IMR-90 (cell line): ENCODE measurements around the gene SLC6A9. TPM values are rescaled to one million over a fixed set of nuclear protein-coding genes. Genes with fewer than 3 reads are reported as not detected.

Experiments
- ATAC-seq: fragments of 200-7000 bp; cut with Tn5 transposase; 2 replicates; pipeline ENCODE4 v1.9.1; 2020; ENCODE audit warnings: low read depth, mild to moderate bottlenecking, moderate library complexity
- BruUV-seq: library from RNA; stranded (reverse); fragments of 400-500 nt; replicated peaks from 2 replicates; lab custom pipeline; 2021; lab: Mats Ljungman, UMichigan
- CTCF ChIA-PET: fragments of 300-600 bp; formaldehyde crosslinking; extraction: SDS; loops from one replicate; lab custom pipeline; 2021; ENCODE audit warnings: antibody characterized with exemption; lab: Yijun Ruan, JAX
- POLR2A ChIA-PET: fragments of 300-600 bp; sonication (Branson Sonifier 250); formaldehyde crosslinking; loops from one replicate; lab custom pipeline; 2022; ENCODE audit warnings: antibody characterized with exemption; ENCODE audit not compliant: unreplicated experiment; lab: Charles Lee
- DNase-seq: peaks from one replicate; pipeline ENCODE4 v3.0.0; 2013
- H2AFZ ChIP-seq: replicated peaks from 2 replicates; pipeline ENCODE3; 2013; ENCODE audit warnings: low read length, mild to moderate bottlenecking; ENCODE audit not compliant: poor library complexity
- H2AK5ac ChIP-seq: 2 replicates; pipeline ENCODE4 v1.6.1; 2013; ENCODE audit warnings: low read depth, low read length, inconsistent platforms
- H2AK9ac ChIP-seq: replicated peaks from 2 replicates; pipeline ENCODE3; 2013; ENCODE audit warnings: mild to moderate bottlenecking, low read depth, low read length, moderate library complexity; ENCODE audit not compliant: poor library complexity
- H2BK120ac ChIP-seq: 2 replicates; pipeline ENCODE4 v1.6.1; 2013; ENCODE audit warnings: low read depth, low read length, inconsistent platforms
- H2BK15ac ChIP-seq: 3 replicates; pipeline ENCODE4 v1.6.1; 2013; ENCODE audit warnings: low read depth, low read length, inconsistent platforms
- H2BK20ac ChIP-seq: 2 replicates; pipeline ENCODE4 v1.6.1; 2013; ENCODE audit warnings: low read depth, mild to moderate bottlenecking, inconsistent platforms, low read length, moderate library complexity
- H2BK5ac ChIP-seq: 2 replicates; pipeline ENCODE4 v1.6.1; 2013; ENCODE audit warnings: mild to moderate bottlenecking, low read depth, low read length, inconsistent platforms; ENCODE audit not compliant: poor library complexity, severe bottlenecking
- H3K14ac ChIP-seq: replicated peaks from 2 replicates; pipeline ENCODE4 v1.6.1; 2013; ENCODE audit warnings: low read depth, low read length, inconsistent platforms
- H3K18ac ChIP-seq: 2 replicates; pipeline ENCODE4 v1.6.1; 2013; ENCODE audit warnings: low read depth, low read length, control low read depth
- H3K23ac ChIP-seq: 2 replicates; pipeline ENCODE4 v1.6.1; 2013; ENCODE audit warnings: low read depth, low read length, inconsistent platforms
- H3K27ac ChIP-seq: 2 replicates; pipeline ENCODE4 v1.5.1; 2013; ENCODE audit warnings: mild to moderate bottlenecking, control low read depth, low read length; ENCODE audit not compliant: insufficient read depth
- H3K27me3 ChIP-seq: 2 replicates; pipeline ENCODE4 v1.6.1; 2013; ENCODE audit warnings: low read length; ENCODE audit not compliant: control insufficient read depth, insufficient read depth
- H3K36me3 ChIP-seq: 2 replicates; pipeline ENCODE4 v1.6.1; 2013; ENCODE audit warnings: low read length, mixed read lengths; ENCODE audit not compliant: control insufficient read depth, insufficient read depth
- H3K4ac ChIP-seq: 2 replicates; pipeline ENCODE4 v1.6.1; 2013; ENCODE audit warnings: low read depth, low read length, inconsistent platforms
- H3K4me1 ChIP-seq: 2 replicates; pipeline ENCODE4 v1.6.1; 2013; ENCODE audit warnings: low read length, mixed read lengths; ENCODE audit not compliant: control insufficient read depth, insufficient read depth
- H3K4me2 ChIP-seq: 2 replicates; pipeline ENCODE4 v1.6.1; 2013; ENCODE audit warnings: low read depth, mild to moderate bottlenecking, control low read depth, low read length, moderate library complexity
- H3K4me3 ChIP-seq: 2 replicates; pipeline ENCODE4 v1.5.1; 2013; ENCODE audit warnings: low read depth, mild to moderate bottlenecking, control low read depth, low read length, moderate library complexity; ENCODE audit not compliant: insufficient read depth
- H3K56ac ChIP-seq: 2 replicates; pipeline ENCODE4 v1.6.1; 2013; ENCODE audit warnings: low read length, inconsistent platforms; ENCODE audit not compliant: insufficient read depth; ENCODE audit errors: extremely low read depth
- H3K79me1 ChIP-seq, 2 experiments: 2 replicates each; pipeline ENCODE4 v1.6.1; 2013; ENCODE audit warnings: low read length in 2 of 2, inconsistent platforms in 1 of 2, low read depth in 1 of 2
- H3K9ac ChIP-seq: 2 replicates; pipeline ENCODE4 v1.6.1; 2013; ENCODE audit warnings: low read depth, low read length, control low read depth
- H3K9me1 ChIP-seq: 2 replicates; pipeline ENCODE4 v1.6.1; 2013; ENCODE audit warnings: low read length, inconsistent platforms; ENCODE audit not compliant: insufficient read depth
- H3K9me3 ChIP-seq: 2 replicates; pipeline ENCODE4 v1.6.1; 2013; ENCODE audit warnings: low read length; ENCODE audit not compliant: control insufficient read depth, insufficient read depth
- H4K20me1 ChIP-seq: 2 replicates; pipeline ENCODE4 v1.6.1; 2013; ENCODE audit warnings: low read length, inconsistent platforms; ENCODE audit not compliant: insufficient read depth
- H4K5ac ChIP-seq: 2 replicates; pipeline ENCODE4 v1.6.1; 2013; ENCODE audit warnings: mild to moderate bottlenecking, low read depth, low read length, control low read depth
- H4K8ac ChIP-seq, 2 experiments: 2 replicates each; pipeline ENCODE4 v1.6.1; 2013; ENCODE audit warnings: low read depth in 2 of 2, low read length in 2 of 2, control low read depth in 1 of 2, inconsistent platforms in 1 of 2
- H4K91ac ChIP-seq: 2 replicates; pipeline ENCODE4 v1.6.1; 2013; ENCODE audit warnings: low read depth, low read length, inconsistent platforms; ENCODE audit not compliant: insufficient read depth
- BHLHE40 ChIP-seq: fragments of 150-350 bp; IDR thresholded peaks from 2 replicates; pipeline ENCODE4 v1.6.1; 2016; ENCODE audit warnings: mild to moderate bottlenecking, low read depth, low read length
- MXI1 ChIP-seq: IDR thresholded peaks from 2 replicates; pipeline ENCODE4 v1.6.1; 2012; ENCODE audit warnings: low read depth, mild to moderate bottlenecking, low read length, moderate library complexity, borderline replicate concordance
- NFE2L2 ChIP-seq: fragments of 150-350 bp; IDR thresholded peaks from 2 replicates; pipeline ENCODE4 v1.6.1; 2016; ENCODE audit warnings: low read depth, mild to moderate bottlenecking, low read length
- RAD21 ChIP-seq: IDR thresholded peaks from 2 replicates; pipeline ENCODE4 v1.6.1; 2012; ENCODE audit warnings: low read length, improper control_type of control experiment
- WGBS, 2 experiments: methylation state at CpG; one replicate each; pipeline versions ENCODE4 v1.1.5 to v1.1.7; 2013; ENCODE audit warnings: missing lambda C conversion rate in 2 of 2; ENCODE audit not compliant: insufficient read length in 1 of 2; ENCODE audit errors: extremely low coverage in 2 of 2; 5-methylcytosine and 5-hydroxymethylcytosine counted together
- dilution Hi-C: fragments of 300-500 bp; cut with HindIII; formaldehyde crosslinking; loops from one replicate; pipeline ENCODE4 v1.14.3; 2018; ENCODE audit warnings: low sequenced_read_pairs; ENCODE audit not compliant: unreplicated experiment
- in situ Hi-C: fragments of 300-500 bp; cut with MboI; formaldehyde crosslinking; loops from 3 replicates; pipeline ENCODE4 v1.14.3; 2019; ENCODE audit warnings: low sequenced_read_pairs, inconsistent platforms, mixed read lengths
- intact Hi-C: fragments of 100-400 bp; cut with micrococcal nuclease; formaldehyde crosslinking; loops from 2 replicates; pipeline ENCODE4 v1.10.0; 2022
- polyA plus RNA-seq, 3 experiments: library from polyadenylated mRNA; depleted of rRNA; stranded (reverse); fragments of >200 nt; gene quantifications; 2 replicates each; pipeline ENCODE4 v1.2.3, GENCODE V29; 2012; ENCODE audit warnings: low replicate concordance in 1 of 3
- total RNA-seq: library from RNA; depleted of rRNA; stranded (reverse); fragments of >200 nt; gene quantifications from 2 replicates; pipeline ENCODE4 v1.2.3, GENCODE V29; 2012

The SLC6A9 gene
- total and polyA plus RNA-seq, 2 of the 4 experiments (the other 2 are of a cell fraction) = 2.0 to 6.6 TPM

- ChIA-PET POLR2A (no interaction called here), CTCF (interaction anchor here (0.7 to 4.4 kb wide), 21 partner anchors 8 to 989 kb away, joined by 3 to 20 read pairs (median 4); partner anchors contain the start of gene SLC6A9)
- Histone ChIP-seq H2BK20ac (peak overlapping the region; percentile 66), H4K5ac (peak overlapping the region; percentile 44; the same call in 1 of the 2 replicates), H4K20me1 (peaks cover 3% of the 10 kb centered on the region; the same call in 1 of the 2 replicates), H3K56ac (peak overlapping the region; percentile 16; the same call in 1 of the 2 replicates), H3K18ac (peak overlapping the region; percentile 76; the same call in 1 of the 2 replicates), H3K9me1 (peaks cover 26% of the 10 kb centered on the region), H2BK15ac (peak overlapping the region; percentile 46; the same call in 2 of the 3 replicates), H3K14ac (peak overlapping the region; percentile 57), H2AK9ac (peak overlapping the region; percentile 67), H3K4me1 (peaks cover 20% of the 10 kb centered on the region), H3K79me1 (peaks cover 0 to 4% of the 10 kb centered on the region in 2 experiments; a peak in 1 of 4 replicates), H2AK5ac (peak overlapping the region; percentile 61), H4K8ac (peak overlapping the region; percentile 32 to 56; a peak in 2 of 4 replicates), H2BK5ac (peak overlapping the region; percentile 93), H3K4me3 (no peak overlapping the region), H3K4ac (peak overlapping the region; percentile 39), H3K9ac (no peak overlapping the region; the same call in 1 of the 2 replicates), H3K4me2 (peak overlapping the region; percentile 16; the same call in 1 of the 2 replicates), H3K23ac (peak overlapping the region; percentile 62; the same call in 1 of the 2 replicates), H3K36me3 (no peaks in the 10 kb centered on the region), H4K91ac (peak overlapping the region; percentile 69), H2AFZ (no peak overlapping the region), H3K9me3 (no peaks in the 10 kb centered on the region), H2BK120ac (peak overlapping the region; percentile 75), H3K27ac (peak overlapping the region; percentile 70), H3K27me3 (no peaks in the 10 kb centered on the region)
- no TSS peak for BruUV-seq
- WGBS, 2 experiments = no CpG with 5 or more reads among the region's 3 CpGs
- dilution Hi-C loops (no loop called here), in situ Hi-C loops (loop anchor here (5.0 kb wide), 1 partner anchor 41 kb away; no protein-coding TSS in a partner anchor), intact Hi-C loops (loop anchor here (5.0 kb wide), 2 partner anchors 164 to 341 kb away; partner anchors contain the start of genes DMAP1 and ST3GAL3)
- DNase-seq = peak; percentile 78
- peak; percentile 21; the same call in 1 of the 2 replicates for TF ChIP-seq BHLHE40
- TF ChIP-seq MXI1 = no peak
- TF ChIP-seq RAD21 = no peak
- no peak for TF ChIP-seq NFE2L2
- ATAC-seq = 0 out of 2 replicates have a peak, but pooled peaks have one; percentile 7
These were observed 17.4 kb upstream of the SLC6A9 start for GRCh38 chr1:44048532-44049215.
